Measurements from ENCODE around the gene SUPT7L.
A peak's percentile ranks its signal among the peaks of the same experiment; 100 is the strongest.

SUPT7L gene

GRCh38 chr2:27667446-27667845 lies 4.0 kb upstream of the SUPT7L start:
- H3K27ac ChIP-seq: no peak overlapping the region
- no peak overlapping the region for H3K4me3 ChIP-seq (ENCODE audit: low read depth, low read length)
- H3K36me3 ChIP-seq: peaks cover 68% of the 10 kb centered on the region
- no peaks in the 10 kb centered on the region for H3K27me3 ChIP-seq (ENCODE audit: insufficient read depth, low read depth, severe bottlenecking)
- H3K9me3 ChIP-seq (ENCODE audit: severe bottlenecking): no peaks in the 10 kb centered on the region
- TF ChIP-seq CTCF (IDR thresholded peaks at IDR 0.05; ENCODE audit: low read depth, low read length): no peak
- no peak for DNase-seq

- Histone ChIP-seq H3K9me3 (ENCODE audit: severe bottlenecking) (no peaks in the 10 kb centered on the region), H3K27me3 (ENCODE audit: insufficient read depth, low read depth, severe bottlenecking) (no peaks in the 10 kb centered on the region), H3K36me3 (peaks cover 72% of the 10 kb centered on the region), H3K4me3 (ENCODE audit: low read depth, low read length) (peak overlapping the region; percentile 90), H3K27ac (no peak overlapping the region)
- DNase-seq: no peak
- TF ChIP-seq CTCF (IDR thresholded peaks at IDR 0.05; ENCODE audit: low read depth, low read length): no peak
Observed at GRCh38 chr2:27664622-27665363, 1.4 kb upstream of the SUPT7L start.

GRCh38 chr2:27664154-27664574 lies 750 bp upstream of the SUPT7L start:
- no peak for DNase-seq
- no peaks in the 10 kb centered on the region for H3K27me3 ChIP-seq (ENCODE audit: insufficient read depth, low read depth, severe bottlenecking)
- peak overlapping the region; percentile 97 for H3K27ac ChIP-seq
- H3K36me3 ChIP-seq: peaks cover 72% of the 10 kb centered on the region
- no peak for TF ChIP-seq CTCF (IDR thresholded peaks at IDR 0.05; ENCODE audit: low read depth, low read length)
- peak overlapping the region; percentile 90 for H3K4me3 ChIP-seq (ENCODE audit: low read depth, low read length)
- H3K9me3 ChIP-seq (ENCODE audit: severe bottlenecking): no peaks in the 10 kb centered on the region

- TF ChIP-seq CTCF (IDR thresholded peaks at IDR 0.05; ENCODE audit: low read depth, low read length): no peak
- peaks cover 76% of the 10 kb centered on the region for H3K36me3 ChIP-seq
Observed at GRCh38 chr2:27661371-27661770, 2.0 kb downstream of the SUPT7L start.

GRCh38 chr2:27655155-27655951 lies 8.1 kb downstream of the SUPT7L start:
- H3K36me3 ChIP-seq: peaks cover 83% of the 10 kb centered on the region
- no peaks in the 10 kb centered on the region for H3K27me3 ChIP-seq (ENCODE audit: insufficient read depth, low read depth, severe bottlenecking)
- peak overlapping the region; percentile 52 for H3K27ac ChIP-seq
- H3K9me3 ChIP-seq (ENCODE audit: severe bottlenecking): no peaks in the 10 kb centered on the region
- 0 out of 2 replicates have a peak, but pooled peaks have one; percentile 19 for TF ChIP-seq CTCF (IDR thresholded peaks at IDR 0.05; ENCODE audit: low read depth, low read length)
- no peak overlapping the region for H3K4me3 ChIP-seq (ENCODE audit: low read depth, low read length)
- peak; percentile 38 for DNase-seq

More at GRCh38 chr2:27661371-27661770, 2.0 kb downstream of the SUPT7L start:
- no peaks in the 10 kb centered on the region for H3K27me3 ChIP-seq (ENCODE audit: insufficient read depth, low read depth, severe bottlenecking)
- no peaks in the 10 kb centered on the region for H3K9me3 ChIP-seq (ENCODE audit: severe bottlenecking)
- H3K27ac ChIP-seq: no peak overlapping the region
- DNase-seq: no peak
- no peak overlapping the region for H3K4me3 ChIP-seq (ENCODE audit: low read depth, low read length)

All from WERI-Rb-1 (cell line).